Stimulated activated CD8-positive, alpha-beta memory T cell treated with anti-CD3 and anti-CD28 coated beads, Interleukin-4, amount 100 ng/mL, for 1 hour (primary cell): ENCODE results near the gene IGSF21.
"Not testable (repeated sequence)": the region's sequence is repeated elsewhere in the genome, so short reads cannot be mapped to it uniquely, and the experiment has no call there.

Source experiments
- DNase-seq, 2 donors: peaks; one replicate each; pipeline ENCODE4 v3.0.0-alpha.2; 2020; ENCODE audit warnings: low read depth in 2 of 2, low spot score in 1 of 2

Gene IGSF21

GRCh38 chr1:18144916-18145647, 37.5 kb downstream of the IGSF21 start:
- DNase-seq: no peak

GRCh38 chr1:18145851-18146618, 38.4 kb downstream of the IGSF21 start:
- no peak for DNase-seq

DNA sequence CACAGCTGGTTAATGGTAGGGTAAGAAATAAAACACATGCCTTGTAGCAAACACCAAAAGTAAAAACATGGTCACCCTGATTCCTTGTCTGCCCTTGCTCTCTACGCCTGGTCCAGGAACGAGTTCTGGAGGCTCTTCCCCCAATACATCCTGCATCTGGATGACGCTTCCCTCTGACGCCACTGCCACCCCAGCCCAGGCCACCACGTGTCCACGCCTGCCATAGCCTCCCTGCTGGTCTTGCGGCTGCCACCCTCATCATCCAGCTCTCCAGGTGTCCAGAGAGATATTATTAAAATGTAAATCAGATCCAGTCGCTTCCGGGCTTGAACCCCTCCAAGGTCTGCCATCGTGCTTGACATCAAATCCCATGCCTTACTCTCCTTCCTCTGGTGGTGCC, 39.3 kb downstream of the IGSF21 start:
- no peak for DNase-seq

DNA sequence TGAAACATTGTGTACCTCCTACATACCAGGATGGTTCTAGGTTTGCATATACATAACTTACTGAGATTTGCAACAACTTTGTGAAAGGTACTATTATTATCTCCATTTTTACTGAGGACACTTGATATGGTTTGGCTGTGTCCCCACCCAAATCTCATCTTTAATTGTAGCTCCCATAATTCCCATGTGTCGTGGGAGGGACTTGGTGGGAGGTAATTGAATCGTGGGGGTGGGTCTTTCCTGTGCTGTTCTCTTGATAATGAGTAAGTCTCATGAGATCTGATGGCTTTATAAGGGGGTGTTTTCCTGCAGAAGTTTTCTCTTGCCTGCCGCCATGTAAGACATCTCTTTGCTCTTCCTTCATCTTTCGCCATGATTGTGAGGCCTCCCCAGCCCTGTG, 40.1 kb downstream of the IGSF21 start:
- DNase-seq: no peak

- DNase-seq: no peak
These were observed 40.9 kb downstream of the IGSF21 start for GRCh38 chr1:18148461-18148860.

DNA sequence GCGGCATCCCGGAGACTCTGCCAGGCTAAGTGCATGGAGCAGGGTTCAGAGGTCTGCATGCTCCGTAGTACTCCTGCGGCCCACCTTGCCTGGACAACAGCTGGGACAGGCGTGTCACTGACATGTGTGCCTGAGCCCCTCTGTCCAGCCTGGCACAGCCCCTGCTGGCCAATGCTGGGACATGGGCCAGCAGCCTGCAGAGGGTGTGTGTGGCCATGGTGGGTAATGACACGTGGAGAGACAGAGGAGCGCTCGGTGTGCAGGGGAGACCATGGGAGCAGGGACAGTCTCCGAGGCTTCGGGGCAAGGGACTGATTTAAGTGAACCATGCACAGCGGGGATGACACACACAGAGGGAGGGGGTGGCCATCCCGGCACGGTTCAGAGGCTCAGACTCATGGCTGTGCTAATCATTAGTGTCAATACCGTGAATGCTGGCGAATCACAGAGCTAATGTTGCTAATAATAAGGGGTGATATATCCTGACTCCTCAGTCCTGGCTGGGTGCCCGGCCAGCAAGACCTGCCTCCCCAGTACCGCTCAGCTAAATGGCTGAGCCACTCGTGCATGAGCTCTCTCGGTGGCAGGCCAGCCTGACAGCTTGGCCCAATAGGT, 41.5 kb downstream of the IGSF21 start:
- DNase-seq: no peak

- DNase-seq: no peak
These were observed 44.0 kb downstream of the IGSF21 start for GRCh38 chr1:18151436-18152122.

- DNase-seq: no peak
These were observed 47.0 kb downstream of the IGSF21 start for GRCh38 chr1:18154430-18155194.

DNA sequence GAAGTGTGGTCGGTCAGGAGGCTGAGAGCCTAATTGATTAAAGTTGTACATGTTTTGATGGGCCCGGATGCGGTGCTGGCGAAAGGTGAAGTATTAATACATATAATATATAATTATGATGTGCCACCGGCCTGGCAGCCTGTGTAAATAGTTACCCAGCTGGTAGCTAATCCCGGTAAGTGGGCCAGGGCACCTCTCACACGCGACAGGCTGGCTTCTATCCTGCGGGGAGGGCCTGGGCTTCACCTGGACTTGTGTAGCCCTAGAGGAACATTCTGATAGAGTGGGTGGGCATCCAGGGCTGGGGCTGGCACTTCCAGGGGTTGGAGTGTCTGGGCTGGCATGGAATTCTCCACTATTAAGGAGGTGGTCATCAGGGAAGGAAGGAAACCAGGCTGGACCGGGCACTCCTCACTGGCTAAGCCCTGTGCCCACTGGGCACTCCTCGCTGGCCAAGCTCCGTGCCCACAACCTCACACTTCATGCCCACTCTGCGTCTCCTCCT, 48.3 kb downstream of the IGSF21 start:
- no peak for DNase-seq

GRCh38 chr1:18157352-18157751, 49.8 kb downstream of the IGSF21 start:
- DNase-seq: no peak

DNA sequence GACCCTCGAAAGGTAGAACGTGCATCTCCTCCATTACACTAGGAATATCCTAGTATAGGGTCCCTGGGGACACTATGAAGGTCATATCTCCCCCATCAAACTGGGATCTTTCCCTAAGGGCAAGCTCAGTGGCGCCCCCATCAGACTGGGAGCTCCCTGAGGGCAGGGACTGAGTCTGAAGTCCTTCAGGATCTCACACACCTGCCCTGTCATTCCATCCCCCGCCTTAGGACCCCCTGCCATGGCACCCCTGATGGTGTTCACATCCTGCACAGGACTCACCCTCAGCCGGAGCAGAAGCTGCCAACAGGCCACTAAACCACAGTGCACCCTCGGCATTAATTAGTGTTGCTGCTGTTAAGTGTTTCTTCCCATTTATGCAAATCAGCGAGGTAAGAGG, 50.4 kb downstream of the IGSF21 start:
- no peak for DNase-seq

- no peak for DNase-seq
These were observed 51.1 kb downstream of the IGSF21 start for GRCh38 chr1:18158714-18159113.

- no peak for DNase-seq
These were observed 52.8 kb downstream of the IGSF21 start for GRCh38 chr1:18160290-18160942.

GRCh38 chr1:18161690-18162089, 54.1 kb downstream of the IGSF21 start:
- DNase-seq: no peak

- not testable (repeated sequence) for DNase-seq
These were observed 58.0 kb downstream of the IGSF21 start for GRCh38 chr1:18165640-18166039.

GRCh38 chr1:18166341-18166740, 58.7 kb downstream of the IGSF21 start:
- no peak for DNase-seq

DNA sequence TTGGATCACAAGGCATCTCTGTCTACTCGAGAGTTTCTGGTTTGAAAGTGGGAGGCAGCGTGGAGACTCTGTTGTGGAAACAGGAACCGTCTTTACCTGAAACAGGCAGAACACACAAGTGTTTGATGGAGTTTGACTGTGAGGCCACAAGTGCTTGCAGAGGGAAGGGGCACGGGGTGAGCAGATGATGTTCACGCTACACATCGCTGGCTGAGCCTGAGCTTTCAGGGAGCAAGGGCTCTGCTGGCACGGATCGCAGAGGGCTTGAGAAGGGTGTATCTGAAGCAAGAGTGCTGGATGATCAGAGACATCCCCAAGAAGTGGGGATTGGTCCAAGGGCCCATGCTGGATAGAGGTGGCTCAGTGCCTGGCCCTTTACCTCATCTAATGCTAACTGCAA, 59.3 kb downstream of the IGSF21 start:
- DNase-seq: no peak

GRCh38 chr1:18170444-18170843, 62.8 kb downstream of the IGSF21 start:
- DNase-seq: no peak

- DNase-seq: no peak
These were observed 66.4 kb downstream of the IGSF21 start for GRCh38 chr1:18174037-18174436.

- no peak for DNase-seq
These were observed 67.5 kb downstream of the IGSF21 start for GRCh38 chr1:18175051-18175450.
